Stimulated activated CD4-positive, alpha-beta T cell treated with anti-CD3 and anti-CD28 coated beads, Interleukin-1b, Interleukin-23, amount 100 ng/mL, for 48 hours (primary cell): ENCODE results near the gene FBLN1.
"Not testable (repeated sequence)": the region's sequence is repeated elsewhere in the genome, so short reads cannot be mapped to it uniquely, and the experiment has no call there.

Experiments
- DNase-seq: peaks from one replicate; pipeline ENCODE4 v3.0.0-alpha.2; 2020

The FBLN1 gene

DNA sequence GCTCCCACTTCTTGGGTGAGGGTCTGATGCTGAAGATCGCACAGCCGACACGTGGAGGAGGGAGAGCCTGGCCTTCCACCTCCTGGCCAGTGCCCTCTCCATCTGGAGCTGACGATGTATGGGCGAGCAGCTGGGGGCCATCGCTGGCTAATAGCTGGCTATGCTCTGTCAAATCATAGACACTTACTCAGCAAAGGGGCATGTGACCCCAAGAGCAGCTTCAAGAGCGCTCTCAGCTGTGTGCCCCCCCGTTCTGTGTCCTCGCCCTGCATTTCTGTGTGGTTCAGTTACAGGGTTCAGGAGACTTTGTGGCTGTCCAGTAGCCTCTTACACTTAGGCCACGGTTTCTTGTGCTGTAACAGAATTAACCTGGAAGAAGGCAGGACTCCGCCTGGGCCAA, 26.4 kb downstream of the FBLN1 start:
- DNase-seq: no peak

DNA sequence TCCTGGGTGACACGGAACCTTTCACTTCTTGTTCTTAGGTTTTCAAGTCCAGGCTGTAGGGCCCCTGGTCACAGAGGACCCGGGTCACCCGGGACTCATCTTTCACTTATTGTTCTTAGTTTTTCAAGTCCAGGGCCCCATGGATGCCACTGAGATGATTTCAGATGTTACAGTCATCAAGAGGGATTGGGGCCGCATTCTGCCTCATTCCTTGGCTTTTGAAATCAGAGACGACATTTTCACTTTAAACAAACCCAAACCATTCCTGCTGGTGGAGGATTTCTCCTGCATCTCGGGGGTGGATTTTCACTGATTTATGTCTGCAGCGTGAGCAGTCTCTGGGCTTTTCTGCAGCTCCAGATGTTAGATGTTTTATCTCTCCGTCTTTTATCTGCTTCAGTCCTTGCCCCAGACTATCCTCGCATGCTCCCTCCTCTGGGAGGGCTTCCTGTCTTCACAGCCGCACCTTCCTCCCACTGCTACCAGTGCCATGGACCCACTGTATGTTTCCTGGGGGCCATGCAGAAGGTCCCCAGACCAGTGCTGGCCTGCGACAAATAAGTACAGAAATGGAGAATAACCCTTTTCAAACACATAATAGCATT, 27.4 kb downstream of the FBLN1 start:
- no peak for DNase-seq

DNA sequence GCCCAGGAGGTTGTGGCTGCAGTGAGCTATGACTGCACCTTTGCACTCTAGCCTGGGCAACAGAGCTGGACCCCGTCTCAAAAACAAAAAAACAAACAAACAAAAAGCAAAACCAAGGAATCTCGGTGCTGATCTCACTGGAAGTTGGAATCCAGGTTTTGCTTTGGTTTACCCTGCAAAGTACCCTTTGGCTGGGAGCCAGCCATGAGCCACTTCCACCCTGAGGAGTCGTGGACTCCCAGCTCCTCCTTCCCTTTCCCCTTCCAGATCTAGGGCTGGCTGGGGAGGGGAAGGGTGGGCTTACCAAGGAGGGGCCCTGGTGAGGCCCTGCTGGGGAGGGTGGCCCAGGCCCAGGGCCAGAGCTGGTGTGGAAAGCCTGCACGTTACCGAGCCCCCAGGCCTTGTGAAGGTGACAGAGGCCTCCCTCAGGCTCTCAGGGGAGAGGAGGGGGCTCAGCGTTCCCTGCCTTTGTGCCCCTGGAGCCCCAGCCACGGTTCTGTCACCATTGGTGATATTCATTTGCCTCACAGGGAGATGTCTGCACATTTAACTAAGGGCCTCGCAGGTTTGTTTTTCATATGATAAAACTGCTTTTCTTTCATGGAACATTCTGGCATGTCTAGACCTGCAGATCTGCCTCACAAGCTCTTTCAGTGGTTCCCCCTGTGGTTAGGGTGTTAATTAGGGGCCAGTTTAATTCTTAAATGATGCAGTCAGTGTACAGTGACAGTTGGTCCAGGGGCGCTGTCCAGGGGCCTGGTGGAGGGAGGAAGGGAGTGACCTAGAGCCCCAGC, 29.0 kb downstream of the FBLN1 start:
- DNase-seq: no peak

DNA sequence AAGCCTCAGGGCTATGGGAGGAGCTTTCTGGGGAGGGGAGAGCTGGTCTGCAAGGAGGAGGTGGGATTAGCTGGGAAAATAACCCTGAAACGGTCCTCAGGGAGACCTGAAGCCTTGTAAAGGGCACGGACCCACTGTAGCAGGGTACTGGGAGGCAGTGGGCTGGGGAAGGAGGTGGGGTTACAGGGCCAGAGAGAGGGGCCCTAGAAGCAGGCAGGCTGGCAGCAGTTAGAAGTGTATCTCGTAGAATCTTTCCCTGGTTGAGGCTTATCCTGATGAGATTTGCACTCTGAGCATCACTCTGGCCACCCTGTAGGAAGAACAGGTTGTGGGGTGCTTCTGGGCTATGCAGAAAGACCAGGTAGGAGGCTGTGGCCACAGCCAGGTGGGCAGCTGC, 29.6 kb downstream of the FBLN1 start:
- DNase-seq: no peak

DNA sequence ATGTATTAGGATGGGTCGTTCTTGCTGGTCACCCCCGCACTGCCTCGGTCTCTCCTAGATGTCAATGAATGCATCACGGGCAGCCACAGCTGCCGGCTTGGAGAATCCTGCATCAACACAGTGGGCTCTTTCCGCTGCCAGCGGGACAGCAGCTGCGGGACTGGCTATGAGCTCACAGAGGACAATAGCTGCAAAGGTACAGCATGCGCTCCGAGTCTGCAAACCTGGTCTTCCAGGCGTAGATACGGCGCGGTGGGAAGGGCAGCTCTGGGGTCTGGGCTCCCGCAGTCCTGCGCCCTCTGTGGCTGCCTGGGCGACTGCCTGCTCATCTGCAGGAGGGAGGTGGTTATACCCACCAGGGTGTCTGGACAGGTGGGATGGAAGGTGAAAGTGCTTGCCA, 31.0 kb downstream of the FBLN1 start:
- DNase-seq: no peak

DNA sequence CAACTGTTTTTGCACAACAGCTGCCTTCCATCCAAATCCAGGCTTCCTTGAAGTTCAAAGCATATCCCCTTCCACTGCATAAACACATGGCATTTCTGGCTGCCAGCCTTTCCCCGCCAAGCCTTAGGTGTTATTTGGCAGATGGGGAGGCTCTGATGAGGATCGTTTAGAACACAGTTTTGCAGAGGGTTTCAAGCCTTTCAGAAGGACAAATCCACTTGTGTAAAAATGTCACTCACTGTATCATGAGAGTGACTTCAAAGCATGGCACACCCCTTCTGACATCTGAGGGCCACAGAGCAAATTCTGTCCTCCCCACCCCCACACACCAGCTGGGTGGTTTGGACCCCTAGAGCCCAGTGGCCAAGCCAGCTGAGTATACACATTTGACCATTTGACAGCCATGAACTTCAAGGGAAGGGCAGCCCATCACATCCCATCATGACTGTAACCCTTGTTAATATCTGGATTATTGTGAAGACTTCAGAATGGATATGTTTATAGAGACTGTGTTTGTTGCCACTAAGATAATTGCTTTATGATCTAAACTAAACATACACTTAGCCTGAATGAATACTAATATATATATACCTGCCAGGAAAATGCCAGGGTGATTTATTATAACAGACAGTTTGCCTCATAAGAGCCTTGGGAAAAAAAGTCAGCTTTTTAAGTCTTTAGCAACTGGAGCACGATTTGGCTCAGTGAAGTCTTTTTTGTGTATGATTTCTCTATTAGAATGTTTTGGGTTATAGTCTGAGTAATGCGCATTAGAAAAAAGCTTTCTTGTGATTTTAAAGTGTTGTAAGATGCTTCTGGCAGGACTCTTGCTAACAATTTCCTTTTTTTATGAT, 31.9 kb downstream of the FBLN1 start:
- no peak for DNase-seq

DNA sequence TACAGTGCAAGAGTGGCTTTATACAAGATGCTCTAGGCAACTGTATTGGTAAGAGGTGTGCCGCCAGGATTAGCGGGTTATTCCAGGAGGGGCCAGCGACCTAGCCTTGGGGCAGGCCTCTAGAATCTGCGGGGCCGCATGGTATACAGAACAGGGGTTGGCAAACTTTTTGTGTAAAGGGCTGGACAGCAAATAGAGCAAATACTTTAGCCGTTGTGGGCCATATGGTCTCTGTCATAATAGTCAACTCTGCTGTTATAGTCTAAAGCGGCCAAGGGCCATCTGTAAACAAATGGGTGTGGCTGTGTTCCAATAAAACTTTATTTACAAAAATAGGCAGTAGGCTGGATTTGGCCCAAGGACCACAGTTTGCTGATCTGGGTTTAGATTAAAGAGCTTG, 32.6 kb downstream of the FBLN1 start:
- no peak for DNase-seq

DNA sequence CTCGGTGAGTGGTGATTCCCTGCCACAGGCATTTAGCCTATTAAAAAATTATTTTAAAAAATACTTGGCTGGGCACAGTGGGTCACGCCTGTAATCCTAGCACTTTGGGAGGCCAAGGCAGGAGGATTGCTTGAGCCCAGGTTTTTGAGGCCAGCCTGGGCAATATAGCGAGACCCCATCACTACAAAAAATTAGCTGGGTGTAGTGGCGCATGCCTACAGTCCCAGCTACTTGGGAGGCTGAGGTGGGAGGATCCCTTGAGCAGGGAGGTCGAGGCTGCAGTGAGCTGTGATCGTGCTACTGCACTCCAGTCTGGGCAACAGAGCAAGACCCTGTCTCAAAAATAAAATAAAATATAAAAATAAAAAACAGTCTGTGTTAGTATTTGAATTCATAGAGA, 33.2 kb downstream of the FBLN1 start:
- DNase-seq: not testable (repeated sequence)

DNA sequence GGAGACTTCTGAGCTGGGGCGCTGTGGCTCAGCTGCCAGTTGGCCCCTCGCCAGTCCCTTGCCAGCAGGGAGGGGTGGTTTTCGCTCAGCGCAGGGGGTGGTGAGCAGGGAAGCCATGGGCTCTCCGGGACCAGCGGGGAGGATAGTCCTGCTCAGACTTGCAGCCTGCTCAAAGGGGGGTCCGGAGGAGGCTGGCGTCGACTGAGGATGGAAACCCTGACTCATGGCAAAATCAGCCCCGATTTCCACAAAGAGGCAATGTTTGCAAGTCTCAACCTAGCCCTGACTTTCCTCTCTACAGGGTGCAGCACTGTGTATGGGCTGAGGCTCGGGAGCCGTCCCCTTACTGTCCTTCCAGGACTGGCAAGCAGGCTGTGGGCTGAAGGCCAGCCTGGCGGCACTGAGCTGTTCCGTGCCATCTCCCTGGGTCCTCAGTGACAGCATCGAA, 35.1 kb downstream of the FBLN1 start:
- no peak for DNase-seq

DNA sequence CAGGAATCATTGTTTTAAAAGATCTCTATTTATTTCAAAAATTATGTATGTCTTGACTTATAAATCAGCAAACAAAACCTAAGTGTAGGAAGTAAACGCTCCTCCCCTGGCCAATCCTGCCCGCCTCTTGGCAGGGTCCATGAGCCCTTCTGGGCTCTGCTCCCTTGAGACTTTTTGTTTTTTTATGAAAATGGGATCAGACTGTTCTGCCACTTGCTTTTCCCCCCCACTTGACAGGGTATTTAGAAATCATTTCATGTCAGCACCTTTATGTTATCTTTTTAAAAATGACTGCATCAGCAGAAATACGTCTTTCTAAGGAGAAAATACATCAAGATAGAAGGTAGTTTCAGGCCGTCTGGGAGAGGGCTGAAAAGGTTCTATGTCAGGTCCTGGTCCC, 35.6 kb downstream of the FBLN1 start:
- DNase-seq: no peak

DNA sequence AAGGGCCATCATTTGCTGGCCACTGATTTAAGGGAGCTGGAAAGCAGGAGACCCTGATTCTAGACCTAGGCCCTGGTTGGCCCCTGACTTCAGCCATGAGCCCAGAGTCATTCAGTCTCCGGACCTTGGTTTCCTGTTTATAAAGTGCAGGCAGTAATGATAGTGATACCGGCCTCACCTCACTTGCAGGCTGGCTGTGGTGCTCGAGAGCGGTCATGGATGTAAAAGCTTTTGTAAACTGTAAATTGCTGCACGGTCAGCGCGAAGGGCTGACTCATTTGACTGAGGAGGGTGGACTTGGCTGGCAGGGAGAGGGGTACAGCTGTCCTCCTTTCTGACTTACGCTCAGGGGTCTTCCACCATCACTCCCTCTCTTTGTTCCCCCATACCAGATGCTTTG, 37.4 kb downstream of the FBLN1 start:
- DNase-seq: no peak

DNA sequence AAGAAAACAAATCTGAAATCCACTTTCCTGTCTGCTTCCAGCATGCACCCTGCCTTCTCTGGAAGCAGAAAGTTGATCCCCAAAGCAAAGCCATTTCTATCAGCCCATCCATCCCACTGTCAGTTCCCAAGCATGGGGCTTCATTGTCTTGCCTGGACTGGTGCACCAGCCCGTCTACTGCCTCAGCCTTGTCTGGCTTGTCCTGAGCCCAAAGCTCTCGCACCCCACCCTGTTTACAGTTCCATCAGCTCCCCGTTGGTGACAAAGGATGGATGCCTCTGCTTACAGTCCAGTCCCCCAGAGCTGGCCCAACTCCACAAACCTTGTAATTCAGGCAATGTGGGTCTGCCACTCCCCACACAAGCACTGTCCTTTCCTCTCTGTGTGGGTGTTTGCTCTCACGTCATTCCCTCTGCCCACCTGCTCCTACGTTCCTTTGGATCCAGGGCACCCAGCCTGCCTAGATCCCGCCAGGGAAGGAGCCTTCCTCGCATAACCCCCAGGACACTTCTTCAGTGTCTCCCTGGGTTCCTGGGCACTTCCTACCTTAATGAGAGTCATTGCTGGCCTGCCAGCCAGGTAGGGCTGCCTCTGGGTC, 38.8 kb downstream of the FBLN1 start:
- no peak for DNase-seq

DNA sequence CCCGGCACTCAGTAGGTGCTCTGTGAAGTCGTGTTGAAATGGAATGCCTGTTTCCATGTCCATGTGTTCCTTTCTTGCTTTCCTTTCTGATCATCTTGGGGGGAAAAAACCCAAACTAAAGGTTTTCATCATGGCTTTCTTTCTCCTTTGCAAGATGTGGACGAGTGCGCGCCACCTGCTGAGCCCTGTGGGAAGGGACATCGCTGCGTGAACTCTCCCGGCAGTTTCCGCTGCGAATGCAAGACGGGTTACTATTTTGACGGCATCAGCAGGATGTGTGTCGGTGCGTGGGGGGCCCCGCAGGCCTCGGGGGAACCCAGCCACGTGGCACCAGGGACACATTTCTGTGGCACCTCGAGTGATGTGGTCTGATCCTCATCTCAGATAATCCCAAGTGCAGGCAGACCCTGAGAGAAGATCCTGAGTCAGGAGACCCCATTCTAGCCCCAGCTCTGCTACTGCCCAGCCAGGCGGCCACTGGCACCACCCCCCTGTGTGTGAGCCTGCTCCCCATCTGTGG, 39.4 kb downstream of the FBLN1 start:
- DNase-seq: no peak

DNA sequence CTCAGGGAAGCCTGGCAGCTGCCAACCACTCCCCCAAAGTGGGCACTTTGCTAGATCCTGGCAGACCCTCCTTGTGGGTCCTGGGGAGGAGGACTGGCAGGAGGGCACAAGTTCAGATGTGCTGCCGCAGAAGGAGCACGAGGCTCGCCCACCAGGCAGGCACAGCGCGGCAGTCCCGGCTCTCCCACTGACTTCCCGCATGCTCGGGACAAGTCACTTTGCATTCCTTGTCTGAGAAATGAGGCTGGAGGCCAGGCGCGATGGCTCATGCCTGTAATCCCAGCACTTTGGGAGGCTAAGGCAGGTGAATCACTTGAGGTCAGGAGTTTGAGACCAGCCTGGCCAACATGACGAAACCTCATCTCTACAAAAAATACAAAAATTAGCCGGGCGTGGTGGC, 40.1 kb downstream of the FBLN1 start:
- not testable (repeated sequence) for DNase-seq

DNA sequence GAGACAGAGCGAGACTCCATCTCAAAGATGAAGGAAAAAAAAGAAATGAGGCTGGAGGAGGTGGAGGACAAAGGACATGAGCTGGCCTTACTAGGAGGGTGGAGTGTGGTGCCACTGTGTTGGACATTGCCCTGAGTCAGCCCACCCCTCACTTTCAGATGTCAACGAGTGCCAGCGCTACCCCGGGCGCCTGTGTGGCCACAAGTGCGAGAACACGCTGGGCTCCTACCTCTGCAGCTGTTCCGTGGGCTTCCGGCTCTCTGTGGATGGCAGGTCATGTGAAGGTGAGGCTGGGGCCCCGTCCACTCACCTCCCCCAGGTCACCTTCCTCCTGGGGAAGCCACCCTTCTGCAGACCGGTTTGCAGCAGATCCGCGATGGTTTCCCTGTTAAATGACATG, 40.6 kb downstream of the FBLN1 start:
- DNase-seq: no peak

DNA sequence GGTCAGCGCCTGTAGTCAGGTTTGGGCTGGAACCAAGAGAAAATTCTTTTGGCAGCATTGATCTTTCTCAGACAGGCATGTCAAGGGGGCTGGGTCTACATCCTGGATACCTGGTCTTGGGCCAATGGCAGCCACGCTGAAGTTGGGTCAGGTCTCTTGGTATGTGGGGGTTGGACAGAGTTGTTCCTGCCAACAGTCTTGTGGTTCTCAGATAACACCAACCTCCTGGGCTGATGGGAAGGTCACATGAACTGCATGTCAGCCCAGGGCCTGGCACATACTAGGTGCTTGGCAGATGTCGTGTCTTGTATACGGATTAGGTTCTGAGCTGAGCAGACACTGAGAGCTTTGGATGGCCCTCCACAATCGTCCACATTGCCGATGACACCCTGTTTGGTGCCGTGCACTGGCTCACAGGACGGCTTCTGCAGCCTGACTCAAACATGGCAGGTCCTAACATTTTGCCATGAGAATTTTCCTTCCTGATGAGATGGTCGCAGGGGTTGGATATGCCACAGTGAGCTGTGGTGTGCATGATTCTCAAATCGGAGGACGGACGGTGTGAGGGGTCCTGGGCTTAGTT, 42.0 kb downstream of the FBLN1 start:
- DNase-seq: no peak

DNA sequence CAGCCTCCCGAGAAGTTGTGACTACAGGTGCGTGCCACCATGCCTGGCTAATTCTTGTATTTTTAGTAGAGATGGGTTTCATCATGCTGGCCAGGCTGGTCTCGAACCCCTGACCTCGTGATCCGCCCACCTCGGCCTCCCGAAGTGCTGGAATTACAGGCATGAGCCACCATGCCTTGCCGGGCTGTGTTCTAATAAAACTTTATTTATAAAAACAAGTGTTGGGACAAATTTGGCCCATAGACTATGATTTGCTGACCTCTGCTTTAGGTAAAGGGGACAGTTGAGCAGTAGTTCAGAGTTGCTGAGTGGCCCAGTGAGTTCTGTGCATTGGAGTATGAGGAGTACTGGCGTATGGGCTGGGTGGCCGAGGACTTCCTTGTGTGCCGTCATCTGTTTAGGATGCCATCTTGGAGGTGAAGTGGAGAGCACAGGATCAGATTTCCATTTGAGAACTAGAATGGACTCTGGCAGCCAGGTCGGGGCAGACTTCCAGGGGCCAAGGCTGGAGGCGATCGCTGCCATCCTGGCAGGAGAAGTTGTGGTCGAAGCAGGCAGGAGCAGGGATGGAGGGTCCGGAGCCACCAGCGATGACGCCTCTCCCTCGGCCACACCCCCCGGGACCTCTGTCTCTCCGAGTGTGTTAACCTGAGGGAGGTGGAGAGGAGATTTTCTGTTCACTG, 43.8 kb downstream of the FBLN1 start:
- no peak for DNase-seq

DNA sequence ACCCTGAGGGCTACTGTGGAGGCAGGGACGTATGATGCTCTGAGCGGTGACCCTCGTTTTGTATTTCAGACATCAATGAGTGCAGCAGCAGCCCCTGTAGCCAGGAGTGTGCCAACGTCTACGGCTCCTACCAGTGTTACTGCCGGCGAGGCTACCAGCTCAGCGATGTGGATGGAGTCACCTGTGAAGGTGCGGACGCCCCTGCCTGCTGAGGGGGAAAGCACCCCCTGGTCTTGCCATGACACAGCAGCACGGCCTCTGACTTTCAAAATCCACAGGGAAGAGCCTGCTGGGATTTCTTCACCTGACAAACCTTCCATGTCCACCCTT, 44.3 kb downstream of the FBLN1 start:
- DNase-seq: no peak

DNA sequence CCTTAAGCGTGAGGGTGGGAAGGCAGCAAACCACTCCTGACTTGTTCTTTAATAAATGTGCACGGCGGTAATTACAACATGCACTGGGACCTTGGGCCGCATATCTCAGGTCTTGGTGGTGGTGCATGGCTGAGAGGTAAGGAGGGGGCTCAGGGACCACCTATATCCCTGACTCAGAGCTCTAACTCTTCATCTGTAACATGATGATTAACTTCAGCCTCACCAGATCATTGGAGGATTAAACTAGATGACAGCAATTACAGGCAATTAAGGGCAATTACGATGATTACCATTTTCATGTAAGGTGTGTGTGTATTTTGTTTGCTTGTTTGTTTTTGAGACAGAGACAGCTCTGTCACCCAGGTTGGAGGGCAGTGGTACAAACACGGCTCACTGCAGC, 45.0 kb downstream of the FBLN1 start:
- DNase-seq: no peak

DNA sequence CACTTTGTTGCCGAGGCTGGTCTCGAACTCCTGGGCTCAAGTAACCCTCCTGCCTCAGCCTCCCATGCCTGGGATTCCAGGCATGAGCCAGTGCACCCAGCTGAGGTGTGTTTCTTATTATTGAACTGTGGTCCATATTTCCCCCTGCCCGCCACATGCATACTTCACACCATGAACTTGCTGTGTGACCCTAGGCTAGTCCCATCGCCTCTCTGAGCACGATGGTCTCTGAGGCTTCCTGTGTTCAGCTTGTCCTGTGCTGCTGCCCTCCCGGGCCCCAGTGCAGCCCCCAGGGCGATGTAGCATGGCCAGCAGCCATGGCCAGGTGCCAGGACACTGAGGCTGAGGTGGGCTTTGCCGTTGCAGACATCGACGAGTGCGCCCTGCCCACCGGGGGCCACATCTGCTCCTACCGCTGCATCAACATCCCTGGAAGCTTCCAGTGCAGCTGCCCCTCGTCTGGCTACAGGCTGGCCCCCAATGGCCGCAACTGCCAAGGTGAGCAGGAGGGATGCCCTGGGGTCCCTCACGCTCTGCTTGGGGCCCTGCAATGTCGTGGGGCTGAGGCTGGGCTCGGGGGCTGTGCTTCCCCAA, 45.7 kb downstream of the FBLN1 start:
- DNase-seq: no peak

DNA sequence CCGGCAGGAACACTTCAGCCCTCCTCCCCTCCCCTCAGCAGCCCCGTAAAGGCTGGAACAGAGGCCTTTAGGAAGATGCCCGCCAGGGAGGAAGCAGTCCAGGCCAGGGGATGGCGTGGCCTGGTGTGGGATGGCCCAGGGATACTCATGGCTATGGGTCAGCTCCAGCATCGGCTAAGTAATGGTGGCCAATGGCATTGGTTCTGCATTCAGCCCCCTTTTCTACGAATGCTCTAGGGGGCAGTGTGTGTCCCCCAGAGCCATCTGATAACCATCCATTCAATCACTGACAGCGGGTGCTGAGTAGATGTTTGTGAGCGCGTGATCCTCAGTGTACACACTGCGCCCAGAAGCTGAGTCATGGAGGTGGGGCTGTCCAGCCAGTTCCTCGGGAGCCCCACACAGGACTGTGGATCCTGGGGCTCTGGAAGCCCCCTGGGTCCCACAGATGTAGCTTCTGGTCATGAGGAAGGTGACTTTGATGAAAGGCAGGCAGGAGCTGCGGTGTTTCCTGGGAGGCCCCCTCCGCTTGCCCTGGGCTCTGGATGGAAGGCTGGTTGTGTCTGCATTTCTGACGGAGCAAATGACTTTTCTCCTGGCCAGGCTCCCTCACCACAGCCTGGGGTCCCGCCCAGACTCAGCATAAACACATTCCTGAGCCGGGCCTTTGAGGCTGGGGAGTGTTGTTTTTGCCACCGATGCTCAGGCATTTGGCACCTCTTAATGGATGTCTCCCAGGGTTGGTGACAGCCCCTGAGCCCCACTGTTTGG, 46.5 kb downstream of the FBLN1 start:
- DNase-seq: no peak
